ENCODE results near the gene INSM1.

DNA sequence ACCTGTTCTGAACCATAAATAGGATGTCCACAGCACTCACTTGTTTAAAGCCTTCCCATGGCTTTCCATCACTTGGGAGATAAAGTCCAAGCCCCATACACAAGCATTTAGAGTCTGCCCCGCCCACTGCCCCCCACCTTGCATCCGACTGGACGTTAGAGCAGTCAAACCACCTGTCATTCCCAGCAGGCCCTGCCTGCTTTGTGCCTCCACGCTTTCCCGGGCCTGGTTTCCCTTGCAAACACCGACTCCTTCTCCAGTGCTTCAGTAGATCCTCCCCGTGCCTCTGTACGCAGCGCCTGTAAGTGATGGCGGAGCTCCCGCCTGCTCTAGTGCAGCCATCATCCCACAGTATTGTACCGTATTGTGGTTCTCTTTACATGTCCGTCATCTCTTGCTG, 38.3 kb upstream of the INSM1 start:
- TF ChIP-seq, protein P1, sequence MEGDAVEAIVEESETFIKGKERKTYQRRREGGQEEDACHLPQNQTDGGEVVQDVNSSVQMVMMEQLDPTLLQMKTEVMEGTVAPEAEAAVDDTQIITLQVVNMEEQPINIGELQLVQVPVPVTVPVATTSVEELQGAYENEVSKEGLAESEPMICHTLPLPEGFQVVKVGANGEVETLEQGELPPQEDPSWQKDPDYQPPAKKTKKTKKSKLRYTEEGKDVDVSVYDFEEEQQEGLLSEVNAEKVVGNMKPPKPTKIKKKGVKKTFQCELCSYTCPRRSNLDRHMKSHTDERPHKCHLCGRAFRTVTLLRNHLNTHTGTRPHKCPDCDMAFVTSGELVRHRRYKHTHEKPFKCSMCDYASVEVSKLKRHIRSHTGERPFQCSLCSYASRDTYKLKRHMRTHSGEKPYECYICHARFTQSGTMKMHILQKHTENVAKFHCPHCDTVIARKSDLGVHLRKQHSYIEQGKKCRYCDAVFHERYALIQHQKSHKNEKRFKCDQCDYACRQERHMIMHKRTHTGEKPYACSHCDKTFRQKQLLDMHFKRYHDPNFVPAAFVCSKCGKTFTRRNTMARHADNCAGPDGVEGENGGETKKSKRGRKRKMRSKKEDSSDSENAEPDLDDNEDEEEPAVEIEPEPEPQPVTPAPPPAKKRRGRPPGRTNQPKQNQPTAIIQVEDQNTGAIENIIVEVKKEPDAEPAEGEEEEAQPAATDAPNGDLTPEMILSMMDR (conservative IDR thresholded peaks at IDR 0.05; ENCODE audit: low read length), result no peak
- no peak for TF ChIP-seq EZH2phosphoT487 (IDR thresholded peaks at IDR 0.05; ENCODE audit: borderline replicate concordance)

All from Loucy (cell line).